Measurements from ENCODE around the gene AGFG2.

Gene AGFG2

DNA sequence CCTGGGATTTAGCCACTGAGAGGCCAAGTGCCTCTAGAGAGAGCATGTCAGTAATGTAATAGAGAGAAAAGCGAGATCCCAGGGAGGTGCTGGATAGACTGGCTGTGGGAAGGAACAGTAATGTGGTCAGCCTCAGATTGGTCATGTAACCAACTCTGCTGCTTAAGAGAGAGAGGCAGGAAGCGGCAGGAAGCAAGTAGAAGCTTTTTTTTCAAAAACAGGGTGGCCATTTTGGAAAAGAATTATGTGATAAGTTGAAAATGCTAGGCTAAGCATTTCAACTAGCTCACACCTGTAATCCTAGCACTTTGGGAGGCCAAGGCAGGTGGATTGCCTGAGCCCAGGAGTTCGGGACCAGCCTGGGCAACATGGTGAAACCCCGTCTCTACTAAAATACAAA lies 59.4 kb downstream of the AGFG2 start:
- H3K23ac ChIP-seq (ENCODE audit: low read length in 2 of 2): no peak overlapping the region

DNA sequence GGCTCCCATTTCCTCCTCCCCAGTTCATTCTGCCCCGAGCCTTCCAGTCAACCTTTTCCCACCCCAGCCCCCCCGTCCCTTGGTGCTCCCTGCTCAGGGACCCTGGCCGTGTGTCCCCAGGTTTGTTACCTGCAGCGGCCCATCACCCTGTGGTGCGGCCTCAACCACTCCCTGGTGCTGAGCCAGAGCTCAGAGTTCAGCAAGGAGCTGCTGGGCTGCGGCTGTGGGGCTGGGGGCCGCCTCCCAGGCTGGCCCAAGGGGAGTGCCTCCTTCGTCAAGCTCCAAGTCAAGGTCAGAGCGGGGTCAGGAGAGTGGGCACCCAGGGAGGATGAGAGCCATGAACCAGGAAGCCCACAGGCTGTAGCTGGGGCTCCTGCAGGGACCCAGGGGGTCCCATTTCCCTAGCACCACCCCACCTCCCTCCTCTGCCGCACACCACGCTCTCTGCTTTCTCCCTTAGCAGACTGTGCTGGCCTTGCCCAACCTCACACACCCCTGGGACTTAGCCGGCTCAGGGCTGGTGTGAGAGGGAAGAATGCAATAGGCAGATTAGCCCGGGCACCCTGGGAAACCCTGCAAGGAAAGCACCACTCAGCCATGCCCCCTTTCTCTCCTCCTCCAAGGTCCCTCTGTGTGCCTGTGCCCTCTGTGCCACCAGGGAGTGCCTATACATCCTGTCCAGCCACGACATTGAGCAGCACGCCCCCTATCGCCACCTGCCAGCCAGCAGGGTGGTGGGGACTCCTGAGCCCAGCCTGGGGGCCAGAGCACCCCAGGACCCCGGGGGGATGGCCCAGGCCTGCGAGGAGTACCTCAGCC lies 61.1 kb downstream of the AGFG2 start:
- Histone ChIP-seq H3K18ac (ENCODE audit: low read depth in 1 of 2, low read length in 2 of 2) (peak overlapping the region in 1 of 2 experiments; percentile 21), H3K4me3 (ENCODE audit: insufficient read depth in 1 of 2, low read depth in 1 of 2, low read length in 2 of 2) (no peak overlapping the region), H2BK12ac (ENCODE audit: low read length in 2 of 2) (peak overlapping the region in 1 of 2 experiments; percentile 64), H3K4me1 (ENCODE audit: control insufficient read depth, insufficient read depth, low read depth, low read length) (peaks cover 32% of the 10 kb centered on the region), H3K4me2 (ENCODE audit: low read length, poor library complexity, severe bottlenecking) (no peak overlapping the region), H4K91ac (ENCODE audit: low read length) (peak overlapping the region; percentile 89), H3K4ac (ENCODE audit: low read depth in 1 of 2, low read length in 2 of 2) (peak overlapping the region; percentile 9 to 49), H3K36me3 (ENCODE audit: control insufficient read depth in 1 of 2, insufficient read depth in 2 of 2, low read depth in 1 of 2, low read length in 2 of 2) (peaks cover 1 to 12% of the 10 kb centered on the region in 2 experiments), H2AK5ac (ENCODE audit: low read length, severe bottlenecking) (no peak overlapping the region), H2AFZ (ENCODE audit: low read depth, low read length) (no peak overlapping the region), H3K27me3 (ENCODE audit: control insufficient read depth in 1 of 2, insufficient read depth in 1 of 2, low read length in 2 of 2) (no peaks in the 10 kb centered on the region), H3K27ac (ENCODE audit: low read length, poor library complexity, severe bottlenecking) (no peak overlapping the region), H2BK15ac (ENCODE audit: low read depth, poor library complexity, severe bottlenecking) (peak overlapping the region; percentile 67), H2BK5ac (ENCODE audit: low read depth, low read length, poor library complexity, severe bottlenecking) (no peak overlapping the region), H3K9me3 (ENCODE audit: control insufficient read depth, low read length) (no peaks in the 10 kb centered on the region), H3K23ac (ENCODE audit: low read length in 2 of 2) (peak overlapping the region in 1 of 2 experiments; percentile 34), H2BK120ac (ENCODE audit: low read depth, low read length) (peak overlapping the region; percentile 49), H3K14ac (ENCODE audit: low read length in 2 of 2) (peak overlapping the region in 1 of 2 experiments; percentile 76), H4K8ac (ENCODE audit: low read length) (peak overlapping the region; percentile 75), H3K79me1 (replicated peaks; ENCODE audit: low read length, poor library complexity, severe bottlenecking) (peaks cover 2% of the 10 kb centered on the region), H3K9ac (ENCODE audit: low read length) (no peak overlapping the region)
- DNase-seq: no peak
- WGBS: 85% methylated on average over 18 of the region's 18 CpGs

More for the DNA sequence above, 59.4 kb downstream of the AGFG2 start:
- H2BK5ac ChIP-seq (ENCODE audit: low read depth, low read length, poor library complexity, severe bottlenecking): no peak overlapping the region
- H3K79me1 ChIP-seq (replicated peaks; ENCODE audit: low read length, poor library complexity, severe bottlenecking): peaks cover 2% of the 10 kb centered on the region
- H2AFZ ChIP-seq (ENCODE audit: low read depth, low read length): no peak overlapping the region
- no peak overlapping the region for H3K4me2 ChIP-seq (ENCODE audit: low read length, poor library complexity, severe bottlenecking)
- WGBS: 93% methylated on average over 4 of the region's 4 CpGs
- H2BK120ac ChIP-seq (ENCODE audit: low read depth, low read length): no peak overlapping the region
- peak; percentile 30 for DNase-seq
- H3K4ac ChIP-seq (ENCODE audit: low read depth in 1 of 2, low read length in 2 of 2): no peak overlapping the region
- H3K9ac ChIP-seq (ENCODE audit: low read length): no peak overlapping the region
- H4K91ac ChIP-seq (ENCODE audit: low read length): no peak overlapping the region
- no peak overlapping the region for H3K14ac ChIP-seq (ENCODE audit: low read length in 2 of 2)
- peak overlapping the region in 1 of 2 experiments; percentile 70 for H3K18ac ChIP-seq (ENCODE audit: low read depth in 1 of 2, low read length in 2 of 2)
- H2BK15ac ChIP-seq (ENCODE audit: low read depth, poor library complexity, severe bottlenecking): no peak overlapping the region
- H3K36me3 ChIP-seq (ENCODE audit: control insufficient read depth in 1 of 2, insufficient read depth in 2 of 2, low read depth in 1 of 2, low read length in 2 of 2): peaks cover 0 to 12% of the 10 kb centered on the region in 2 experiments
- H3K27me3 ChIP-seq (ENCODE audit: control insufficient read depth in 1 of 2, insufficient read depth in 1 of 2, low read length in 2 of 2): no peaks in the 10 kb centered on the region
- no peaks in the 10 kb centered on the region for H3K9me3 ChIP-seq (ENCODE audit: control insufficient read depth, low read length)
- no peak overlapping the region for H2AK5ac ChIP-seq (ENCODE audit: low read length, severe bottlenecking)
- no peak overlapping the region for H4K8ac ChIP-seq (ENCODE audit: low read length)
- no peak overlapping the region for H3K27ac ChIP-seq (ENCODE audit: low read length, poor library complexity, severe bottlenecking)
- H3K4me1 ChIP-seq (ENCODE audit: control insufficient read depth, insufficient read depth, low read depth, low read length): peaks cover 22% of the 10 kb centered on the region
- H2BK12ac ChIP-seq (ENCODE audit: low read length in 2 of 2): no peak overlapping the region
- H3K4me3 ChIP-seq (ENCODE audit: insufficient read depth in 1 of 2, low read depth in 1 of 2, low read length in 2 of 2): no peak overlapping the region

DNA sequence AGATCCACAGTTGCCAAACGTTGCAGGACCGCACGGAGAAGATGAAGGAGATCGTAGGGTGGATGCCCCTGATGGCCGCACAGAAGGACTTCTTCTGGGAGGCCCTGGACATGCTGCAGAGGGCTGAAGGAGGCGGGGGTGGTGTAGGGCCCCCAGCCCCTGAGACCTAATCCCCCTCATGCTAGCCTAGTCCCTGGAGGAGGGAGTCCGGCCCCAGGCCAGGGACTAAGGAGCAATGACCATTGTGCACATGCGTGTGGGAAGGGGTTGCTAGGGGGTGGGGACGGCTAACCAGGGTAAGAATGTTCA lies 61.7 kb downstream of the AGFG2 start:
- H3K4me3 ChIP-seq (ENCODE audit: insufficient read depth in 1 of 2, low read depth in 1 of 2, low read length in 2 of 2): no peak overlapping the region
- H3K36me3 ChIP-seq (ENCODE audit: control insufficient read depth in 1 of 2, insufficient read depth in 2 of 2, low read depth in 1 of 2, low read length in 2 of 2): peaks cover 6 to 12% of the 10 kb centered on the region in 2 experiments
- no peak overlapping the region for H2AFZ ChIP-seq (ENCODE audit: low read depth, low read length)
- WGBS: 84% methylated on average over 9 of the region's 9 CpGs
- H2BK5ac ChIP-seq (ENCODE audit: low read depth, low read length, poor library complexity, severe bottlenecking): no peak overlapping the region
- H4K91ac ChIP-seq (ENCODE audit: low read length): peak overlapping the region; percentile 89
- H2BK15ac ChIP-seq (ENCODE audit: low read depth, poor library complexity, severe bottlenecking): peak overlapping the region; percentile 67
- no peak overlapping the region for H3K18ac ChIP-seq (ENCODE audit: low read depth in 1 of 2, low read length in 2 of 2)
- peak overlapping the region in 1 of 2 experiments; percentile 4 for H2BK12ac ChIP-seq (ENCODE audit: low read length in 2 of 2)
- H3K79me1 ChIP-seq (replicated peaks; ENCODE audit: low read length, poor library complexity, severe bottlenecking): peaks cover 2% of the 10 kb centered on the region
- H4K8ac ChIP-seq (ENCODE audit: low read length): peak overlapping the region; percentile 75
- no peak overlapping the region for H3K4me2 ChIP-seq (ENCODE audit: low read length, poor library complexity, severe bottlenecking)
- peak overlapping the region in 1 of 2 experiments; percentile 34 for H3K23ac ChIP-seq (ENCODE audit: low read length in 2 of 2)
- no peaks in the 10 kb centered on the region for H3K9me3 ChIP-seq (ENCODE audit: control insufficient read depth, low read length)
- H2AK5ac ChIP-seq (ENCODE audit: low read length, severe bottlenecking): no peak overlapping the region
- no peak overlapping the region for H3K27ac ChIP-seq (ENCODE audit: low read length, poor library complexity, severe bottlenecking)
- no peak for DNase-seq
- no peak overlapping the region for H3K9ac ChIP-seq (ENCODE audit: low read length)
- no peaks in the 10 kb centered on the region for H3K27me3 ChIP-seq (ENCODE audit: control insufficient read depth in 1 of 2, insufficient read depth in 1 of 2, low read length in 2 of 2)
- H3K4me1 ChIP-seq (ENCODE audit: control insufficient read depth, insufficient read depth, low read depth, low read length): peaks cover 38% of the 10 kb centered on the region
- H2BK120ac ChIP-seq (ENCODE audit: low read depth, low read length): no peak overlapping the region
- H3K14ac ChIP-seq (ENCODE audit: low read length in 2 of 2): no peak overlapping the region
- H3K4ac ChIP-seq (ENCODE audit: low read depth in 1 of 2, low read length in 2 of 2): peak overlapping the region in 1 of 2 experiments; percentile 9

DNA sequence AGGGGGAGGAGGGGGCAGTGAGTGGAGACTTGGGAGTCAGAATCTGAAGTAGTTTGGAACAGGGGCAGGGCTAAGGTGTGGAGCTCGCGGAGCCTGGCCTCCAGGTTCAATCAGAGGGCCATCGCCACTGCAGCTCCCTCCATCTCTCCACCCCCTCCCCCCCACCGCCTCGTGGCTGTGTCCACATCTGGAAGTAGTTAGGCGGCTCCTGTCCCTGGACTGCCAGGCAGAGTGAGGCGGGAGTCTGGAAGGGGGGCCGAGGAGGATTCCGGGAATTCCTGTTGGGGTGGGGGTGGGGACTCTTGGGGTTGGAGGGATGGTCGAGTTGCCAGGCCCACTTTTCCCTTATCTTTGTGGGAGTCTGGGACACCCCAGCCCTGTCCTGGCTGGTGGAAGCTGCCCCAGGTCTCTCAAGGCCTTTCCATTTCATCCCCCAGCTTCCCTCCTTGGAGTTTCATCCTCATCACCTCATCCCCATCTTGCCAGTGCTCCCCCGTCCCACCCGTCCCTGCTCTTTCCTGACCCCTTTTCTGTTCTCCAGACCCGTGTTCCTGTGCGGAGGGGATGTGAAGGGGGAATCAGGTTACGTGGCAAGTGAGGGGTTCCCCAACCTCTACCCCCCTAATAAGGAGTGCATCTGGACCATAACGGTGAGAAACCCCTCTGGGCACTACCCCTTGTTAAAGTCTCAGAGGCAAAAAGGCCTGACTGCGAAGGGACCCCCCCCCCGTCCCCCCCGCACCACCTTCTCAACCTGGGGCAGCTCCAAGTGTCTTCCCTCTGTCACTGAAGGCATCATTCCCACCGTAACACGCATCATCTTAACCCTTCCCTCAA lies 64.1 kb downstream of the AGFG2 start:
- WGBS: 16% methylated on average over 17 of the region's 21 CpGs
- Histone ChIP-seq H3K27me3 (ENCODE audit: control insufficient read depth in 1 of 2, insufficient read depth in 1 of 2, low read length in 2 of 2) (no peaks in the 10 kb centered on the region), H3K4me1 (ENCODE audit: control insufficient read depth, insufficient read depth, low read depth, low read length) (peaks cover 41% of the 10 kb centered on the region), H2AFZ (ENCODE audit: low read depth, low read length) (no peak overlapping the region), H3K27ac (ENCODE audit: low read length, poor library complexity, severe bottlenecking) (peak overlapping the region; percentile 74), H4K8ac (ENCODE audit: low read length) (peak overlapping the region; percentile 95), H3K18ac (ENCODE audit: low read depth in 1 of 2, low read length in 2 of 2) (peak overlapping the region; percentile 70 to 94), H3K36me3 (ENCODE audit: control insufficient read depth in 1 of 2, insufficient read depth in 2 of 2, low read depth in 1 of 2, low read length in 2 of 2) (peaks cover 12 to 29% of the 10 kb centered on the region in 2 experiments), H3K9ac (ENCODE audit: low read length) (peak overlapping the region; percentile 88), H3K23ac (ENCODE audit: low read length in 2 of 2) (peak overlapping the region in 1 of 2 experiments; percentile 10), H3K4me3 (ENCODE audit: insufficient read depth in 1 of 2, low read depth in 1 of 2, low read length in 2 of 2) (peak overlapping the region in 1 of 2 experiments; percentile 92), H2AK5ac (ENCODE audit: low read length, severe bottlenecking) (peak overlapping the region; percentile 52), H2BK15ac (ENCODE audit: low read depth, poor library complexity, severe bottlenecking) (peak overlapping the region; percentile 97), H2BK12ac (ENCODE audit: low read length in 2 of 2) (peak overlapping the region; percentile 89 to 93), H3K9me3 (ENCODE audit: control insufficient read depth, low read length) (no peaks in the 10 kb centered on the region), H3K4me2 (ENCODE audit: low read length, poor library complexity, severe bottlenecking) (peak overlapping the region; percentile 81), H3K4ac (ENCODE audit: low read depth in 1 of 2, low read length in 2 of 2) (peak overlapping the region; percentile 52 to 99), H2BK120ac (ENCODE audit: low read depth, low read length) (peak overlapping the region; percentile 99), H4K91ac (ENCODE audit: low read length) (peak overlapping the region; percentile 97), H2BK5ac (ENCODE audit: low read depth, low read length, poor library complexity, severe bottlenecking) (no peak overlapping the region), H3K14ac (ENCODE audit: low read length in 2 of 2) (peak overlapping the region; percentile 41 to 86), H3K79me1 (replicated peaks; ENCODE audit: low read length, poor library complexity, severe bottlenecking) (peaks cover 2% of the 10 kb centered on the region)
- peak; percentile 72 for DNase-seq
